GM19397 (cell line): ENCODE measurements around the gene LRRC74A.
A peak's percentile ranks its signal among the peaks of the same experiment; 100 is the strongest.
"Not testable (repeated sequence)": the region's sequence is repeated elsewhere in the genome, so short reads cannot be mapped to it uniquely, and the experiment has no call there.

ENCODE experiments used
- ATAC-seq: cut with Tn5 transposase; IDR thresholded peaks from one replicate; pipeline ENCODE4 v1.9.1; 2021; ENCODE audit warnings: mild to moderate bottlenecking, moderate library complexity; ENCODE audit not compliant: unreplicated experiment

LRRC74A gene

GRCh38 chr14:76883447-76883846 is 57.2 kb downstream of the LRRC74A start:
- no peak for ATAC-seq

- ATAC-seq: no peak
Observed at GRCh38 chr14:76884394-76884793, 58.2 kb downstream of the LRRC74A start.

- ATAC-seq: no peak
Observed at GRCh38 chr14:76884853-76885276, 58.7 kb downstream of the LRRC74A start.

GRCh38 chr14:76887191-76887590 is 61.0 kb downstream of the LRRC74A start:
- ATAC-seq: no peak

GRCh38 chr14:76891391-76891790 is 65.2 kb downstream of the LRRC74A start:
- no peak for ATAC-seq

- no peak for ATAC-seq
Observed at GRCh38 chr14:76894308-76894707, 68.1 kb downstream of the LRRC74A start.

- ATAC-seq: not testable (repeated sequence)
Observed at GRCh38 chr14:76898006-76898405, 71.8 kb downstream of the LRRC74A start.

- no peak for ATAC-seq
Observed at GRCh38 chr14:76900682-76901081, 74.5 kb downstream of the LRRC74A start.

- ATAC-seq: no peak
Observed at GRCh38 chr14:76901171-76902055, 75.2 kb downstream of the LRRC74A start.

GRCh38 chr14:76902591-76902990 is 76.4 kb downstream of the LRRC74A start:
- ATAC-seq: no peak

- ATAC-seq: no peak
Observed at GRCh38 chr14:76904100-76904739, 78.0 kb downstream of the LRRC74A start.

GRCh38 chr14:76904740-76905569 is 78.7 kb downstream of the LRRC74A start:
- peak; percentile 81 for ATAC-seq

GRCh38 chr14:76908834-76909233 is 82.6 kb downstream of the LRRC74A start:
- no peak for ATAC-seq

GRCh38 chr14:76909266-76909665 is 83.1 kb downstream of the LRRC74A start:
- no peak for ATAC-seq

GRCh38 chr14:76910371-76910890 is 84.2 kb downstream of the LRRC74A start:
- no peak for ATAC-seq

- no peak for ATAC-seq
Observed at GRCh38 chr14:76911473-76911872, 85.3 kb downstream of the LRRC74A start.

- ATAC-seq: not testable (repeated sequence)
Observed at GRCh38 chr14:76914533-76915081, 88.4 kb downstream of the LRRC74A start.

GRCh38 chr14:76916040-76916715 is 90.0 kb downstream of the LRRC74A start:
- ATAC-seq: no peak

GRCh38 chr14:76917158-76917596 is 91.0 kb downstream of the LRRC74A start:
- no peak for ATAC-seq

GRCh38 chr14:76917745-76918255 is 91.6 kb downstream of the LRRC74A start:
- ATAC-seq: no peak
